NCI-H69 (cell line): Measurements from ENCODE around the gene GRIP1.

Source experiments
- DNase-seq: peaks from one replicate; lab custom pipeline; 2025; lab: John Stamatoyannopoulos, UW

GRIP1 gene

DNA sequence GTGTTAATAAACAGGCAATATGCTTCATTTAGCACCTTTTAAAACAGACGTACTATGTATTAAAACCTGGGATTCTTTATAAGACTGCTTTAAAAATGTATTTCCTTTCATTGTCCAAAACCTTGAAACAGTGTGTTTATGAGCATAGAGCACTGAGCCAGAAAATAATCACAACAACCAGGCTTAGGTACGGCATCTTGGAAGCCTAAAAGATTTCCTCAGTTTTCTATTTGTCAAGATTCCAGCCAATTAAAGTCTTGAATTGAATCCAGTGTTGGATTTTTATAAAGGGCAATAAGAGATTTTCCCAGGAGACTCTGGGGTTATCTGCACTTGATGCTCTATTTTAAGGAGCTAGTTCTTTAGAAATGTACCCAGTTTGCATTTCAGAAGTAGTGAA is 80.3 kb downstream of the GRIP1 start:
- DNase-seq: peak; percentile 49

DNA sequence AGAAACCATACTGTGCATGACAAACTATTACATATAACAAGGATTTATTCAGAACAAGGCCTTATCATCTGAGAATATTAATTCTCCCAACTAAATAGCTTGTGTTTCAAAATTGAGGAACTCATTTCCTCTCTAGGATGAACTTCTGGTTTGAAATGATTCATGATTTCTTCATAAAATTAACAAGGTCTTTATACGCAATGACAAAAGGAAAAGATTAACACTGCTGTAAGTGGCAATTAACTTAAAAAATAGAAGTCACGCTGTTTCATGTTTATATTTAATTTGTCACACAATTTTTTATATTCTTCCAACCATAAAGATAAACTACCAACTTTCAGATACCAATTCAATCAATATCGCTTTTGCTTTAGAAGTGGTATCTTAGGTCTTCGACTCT is 80.8 kb downstream of the GRIP1 start:
- DNase-seq: peak; percentile 67

DNA sequence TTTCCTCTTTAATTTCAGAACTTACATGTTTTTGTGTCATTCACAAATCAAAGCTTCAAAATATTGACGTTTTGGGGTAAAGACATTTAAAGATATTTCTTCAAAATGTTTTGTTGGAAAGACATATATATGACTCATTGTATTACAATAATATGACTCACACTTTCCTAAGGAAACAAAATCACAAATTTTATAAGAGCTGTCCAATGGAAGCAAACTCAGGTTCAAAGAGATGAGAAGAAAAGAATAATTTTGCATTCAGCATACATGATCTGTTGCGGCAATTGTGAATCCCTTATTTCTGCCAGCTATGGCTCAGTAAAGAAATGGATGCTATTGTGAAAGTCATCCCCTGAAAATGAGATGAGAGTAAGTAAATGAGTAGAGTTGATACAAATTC is 82.7 kb downstream of the GRIP1 start:
- no peak for DNase-seq

DNA sequence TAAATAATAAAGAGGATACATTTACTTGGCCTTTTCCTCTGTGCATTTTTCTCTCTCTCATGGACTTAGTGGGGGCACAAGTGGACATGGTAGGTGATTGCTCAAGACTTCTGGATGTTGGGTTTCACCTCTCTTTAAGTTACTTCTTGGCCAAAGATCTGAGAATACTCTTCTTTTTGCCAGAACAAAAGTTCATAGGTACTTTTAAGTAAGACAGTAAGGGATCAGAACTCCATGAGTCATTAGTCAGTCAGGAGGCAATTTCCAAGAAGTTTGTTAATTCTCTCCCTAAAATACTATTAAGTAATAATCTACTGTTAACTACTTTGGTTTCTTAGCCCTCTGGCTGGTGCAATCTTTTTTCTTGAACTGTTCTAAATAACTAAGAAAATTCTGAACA is 84.2 kb downstream of the GRIP1 start:
- no peak for DNase-seq

DNA sequence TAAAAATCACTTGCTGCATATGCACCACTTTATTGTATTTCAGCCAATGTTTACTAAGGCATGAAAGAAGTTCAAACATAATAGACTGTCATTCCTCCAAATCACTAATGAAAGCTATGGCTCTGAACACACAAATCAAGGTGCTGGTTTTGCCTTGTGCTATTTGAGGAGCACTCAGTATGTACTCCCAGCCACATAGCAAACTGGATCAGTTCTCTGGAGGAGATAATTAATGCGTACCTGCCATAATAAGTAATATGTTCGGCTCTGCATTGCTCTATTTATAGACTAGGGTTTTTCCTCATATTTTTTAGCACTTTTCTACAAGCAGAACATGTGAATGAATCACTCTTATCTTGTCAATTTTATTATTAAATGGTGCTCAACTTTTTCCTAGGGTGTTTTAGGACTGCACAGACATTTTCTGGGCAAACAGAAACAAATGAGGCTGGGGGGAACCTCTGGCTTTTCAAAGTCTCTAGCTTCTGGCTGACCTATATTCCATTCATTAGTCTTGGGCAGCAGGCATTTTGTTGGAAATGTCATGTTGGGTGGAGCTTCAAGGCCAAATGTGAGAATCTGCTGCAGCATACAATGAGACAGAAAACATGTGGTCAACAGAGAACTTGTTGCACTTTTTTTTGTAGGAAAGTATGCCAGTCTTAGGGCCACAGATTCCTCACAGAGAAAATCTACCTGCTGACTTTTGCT is 88.4 kb downstream of the GRIP1 start:
- DNase-seq: peak; percentile 52

DNA sequence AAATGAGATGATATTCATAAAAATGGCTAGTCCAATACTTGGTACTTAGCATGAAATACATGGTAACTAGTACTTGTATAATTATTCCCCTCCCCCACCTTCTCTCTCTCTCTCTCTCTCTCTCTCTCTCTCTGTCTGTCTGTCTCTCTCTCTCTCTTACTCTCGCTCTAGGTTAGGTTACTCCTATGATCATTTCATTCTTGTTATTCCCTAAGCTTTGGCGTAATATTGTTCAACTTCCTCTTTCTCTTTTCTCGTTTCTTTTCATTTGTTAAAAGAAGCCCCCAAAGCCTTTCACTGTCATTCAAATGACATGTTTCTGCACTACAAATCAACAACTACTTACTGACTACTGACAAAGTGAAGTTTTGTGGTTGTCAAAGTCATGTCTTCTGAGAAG is 89.8 kb downstream of the GRIP1 start:
- DNase-seq: no peak

DNA sequence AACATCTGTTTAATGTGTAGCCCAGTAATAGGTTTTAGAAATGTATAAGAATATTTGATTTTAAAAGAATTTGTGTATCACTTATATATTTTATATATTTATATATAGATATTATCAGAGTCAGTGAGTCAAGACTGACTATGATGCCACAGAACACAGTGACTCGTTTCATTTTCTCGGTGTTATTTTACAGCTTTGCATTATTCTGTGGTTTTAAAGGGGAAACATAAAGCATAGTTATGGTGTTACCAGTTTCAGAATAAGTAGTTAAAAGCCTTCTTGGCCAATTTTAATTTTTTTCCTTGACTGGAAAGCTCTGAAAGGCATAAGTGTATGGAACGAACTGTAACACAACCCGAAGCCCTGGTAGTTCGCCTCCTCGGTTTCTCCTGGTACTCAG is 91.0 kb downstream of the GRIP1 start:
- DNase-seq: no peak

DNA sequence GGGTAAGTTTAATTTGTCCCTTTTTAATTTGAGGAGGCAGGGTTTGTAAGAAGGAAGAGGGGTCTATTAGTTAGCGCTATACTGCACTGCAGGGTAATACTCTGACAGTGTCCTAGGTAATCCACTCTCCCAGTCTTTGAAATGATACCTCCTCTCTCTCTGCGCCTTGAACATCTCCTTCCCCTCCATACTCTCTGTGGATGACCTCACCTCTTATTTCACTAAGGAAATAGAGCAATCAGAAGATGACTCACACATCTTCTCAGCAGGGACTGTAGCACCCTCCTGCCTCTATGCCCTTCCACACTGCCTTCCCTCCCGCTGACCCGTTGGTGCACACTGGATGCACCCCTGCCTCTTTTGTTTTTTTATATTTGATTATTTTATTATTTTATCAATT is 94.2 kb downstream of the GRIP1 start:
- peak; percentile 4 for DNase-seq

DNA sequence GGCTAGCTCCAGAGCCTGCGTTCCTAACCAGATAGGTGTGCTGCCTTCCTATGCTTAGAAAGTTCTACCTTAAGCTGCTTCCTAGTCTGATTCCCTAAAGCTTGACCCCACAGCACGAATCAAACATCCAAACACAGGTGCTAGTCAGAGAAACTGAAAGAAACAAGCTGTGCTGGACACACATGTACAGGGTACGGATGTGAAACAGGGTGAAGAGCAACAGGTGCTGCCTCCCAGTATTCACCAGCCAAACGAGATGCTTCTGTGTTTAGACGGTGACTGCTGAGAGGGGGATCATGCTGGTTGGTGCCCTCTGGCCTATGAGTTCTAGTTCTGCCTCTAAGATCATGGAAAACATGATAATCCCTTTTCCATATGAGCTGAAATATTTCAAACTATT is 105.3 kb downstream of the GRIP1 start:
- no peak for DNase-seq

DNA sequence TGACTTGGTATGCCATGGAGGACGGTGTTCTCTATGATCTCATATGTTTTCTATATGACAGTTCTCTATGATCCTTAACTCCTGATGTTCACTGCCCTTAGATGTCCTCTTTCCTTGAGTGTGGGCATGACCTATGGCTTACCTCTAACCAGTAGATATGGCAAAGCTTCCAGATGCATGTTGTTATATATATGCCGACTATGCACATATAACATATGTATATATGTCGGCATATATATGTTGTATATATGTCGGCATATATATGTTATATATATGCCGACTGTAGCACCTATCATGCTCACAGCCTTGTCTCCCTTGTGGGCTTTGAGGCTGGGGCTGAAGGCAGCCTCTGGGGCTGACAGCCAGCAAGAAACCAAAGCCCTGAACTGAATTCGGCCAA is 106.0 kb downstream of the GRIP1 start:
- DNase-seq: no peak

DNA sequence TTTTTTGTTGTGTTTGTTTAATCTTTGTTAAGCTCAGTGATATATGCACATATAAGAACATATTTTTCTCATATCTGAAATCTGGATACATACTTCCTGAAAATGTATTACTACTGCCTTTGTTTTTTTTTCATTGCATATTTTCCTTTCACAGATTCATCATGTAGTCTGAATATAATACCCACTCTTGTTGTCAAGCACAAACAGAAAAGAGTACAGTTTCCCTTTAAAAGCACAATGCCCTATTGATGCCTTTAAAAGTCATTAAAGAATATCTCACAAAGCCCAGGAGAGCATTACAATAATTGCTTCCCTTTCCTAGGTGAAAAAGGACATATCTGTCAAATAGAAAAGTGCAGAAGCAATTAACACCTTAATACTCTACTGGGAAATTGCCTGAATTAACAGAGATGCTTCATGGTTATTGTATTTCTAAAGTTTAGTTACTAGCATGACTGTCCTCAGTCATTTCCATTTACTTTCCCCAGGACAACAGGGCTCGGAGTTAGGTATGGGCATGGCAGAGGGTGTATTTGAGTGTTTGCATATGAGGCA is 107.4 kb downstream of the GRIP1 start:
- no peak for DNase-seq

DNA sequence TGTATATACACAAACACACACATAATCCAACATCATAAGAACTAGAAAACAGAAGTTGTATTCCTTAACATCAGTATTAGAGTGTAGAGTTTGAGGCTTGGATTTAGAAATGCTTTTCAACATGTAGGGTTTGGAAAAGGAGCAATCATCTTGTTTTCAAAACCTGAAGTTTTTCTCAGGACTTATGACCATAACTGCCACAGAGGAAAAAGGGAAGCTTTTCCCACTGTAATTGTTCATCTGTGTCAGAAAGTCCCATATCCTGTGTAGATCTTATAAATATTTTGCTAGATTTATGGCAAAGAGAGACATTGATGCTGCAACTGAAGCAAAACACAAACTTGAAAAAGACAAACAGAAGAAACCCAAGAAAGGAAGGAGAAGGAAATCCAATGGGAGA is 115.7 kb downstream of the GRIP1 start:
- no peak for DNase-seq

DNA sequence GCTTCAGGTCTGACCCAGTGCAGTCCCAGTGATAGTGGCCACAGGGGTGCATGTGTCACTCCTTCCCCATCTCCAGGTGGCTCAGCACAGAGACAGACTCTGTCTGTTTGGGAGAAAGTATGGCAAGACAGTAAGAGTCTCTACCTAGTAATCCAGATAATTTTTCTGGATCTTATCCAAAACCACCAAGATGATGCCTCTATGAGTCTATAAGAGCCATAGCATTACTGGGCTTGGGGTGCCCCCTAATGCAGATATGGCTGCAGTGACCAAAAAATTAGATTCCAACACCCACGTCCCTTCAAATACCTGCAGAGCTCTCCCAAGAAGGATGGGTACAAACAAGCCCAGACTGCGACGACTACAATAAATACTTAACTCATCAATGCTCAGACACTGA is 123.8 kb downstream of the GRIP1 start:
- no peak for DNase-seq

DNA sequence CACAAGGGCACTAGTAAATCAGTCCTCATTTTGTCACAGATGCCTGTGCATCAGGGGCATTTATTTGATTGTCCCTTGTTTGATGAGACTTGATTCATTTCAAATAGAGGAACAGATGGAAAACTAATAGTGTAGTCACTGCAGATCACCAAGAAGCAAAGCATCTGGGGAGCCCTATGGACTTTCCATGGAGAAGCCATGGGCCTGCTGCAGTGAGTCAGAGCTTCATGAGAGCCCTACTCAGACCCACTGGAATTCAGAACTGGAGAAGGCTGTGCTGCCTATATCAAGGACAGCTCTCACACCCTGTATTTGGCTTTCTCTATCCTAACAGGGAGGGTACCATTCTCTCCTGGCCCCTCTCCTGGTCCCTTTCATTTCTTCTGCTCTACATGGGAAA is 126.2 kb downstream of the GRIP1 start:
- no peak for DNase-seq

DNA sequence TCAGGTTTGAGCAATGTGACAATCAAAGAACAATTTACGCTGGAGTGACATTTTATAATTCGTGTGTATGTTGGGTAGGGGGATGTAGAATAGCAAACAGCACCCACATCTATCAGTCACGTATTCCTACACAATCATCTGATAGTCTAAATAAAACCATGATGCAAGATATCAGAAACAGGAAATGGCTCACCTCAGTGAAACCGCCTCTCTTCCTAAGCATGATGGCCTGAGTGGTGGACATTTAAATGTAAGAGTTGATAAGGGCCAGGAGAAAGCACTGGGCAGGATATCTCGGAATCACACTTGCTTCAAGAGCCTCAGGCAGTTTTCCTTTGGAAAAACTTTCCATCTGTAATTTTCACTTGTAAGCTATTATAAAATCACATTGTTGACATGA is 128.2 kb downstream of the GRIP1 start:
- no peak for DNase-seq

DNA sequence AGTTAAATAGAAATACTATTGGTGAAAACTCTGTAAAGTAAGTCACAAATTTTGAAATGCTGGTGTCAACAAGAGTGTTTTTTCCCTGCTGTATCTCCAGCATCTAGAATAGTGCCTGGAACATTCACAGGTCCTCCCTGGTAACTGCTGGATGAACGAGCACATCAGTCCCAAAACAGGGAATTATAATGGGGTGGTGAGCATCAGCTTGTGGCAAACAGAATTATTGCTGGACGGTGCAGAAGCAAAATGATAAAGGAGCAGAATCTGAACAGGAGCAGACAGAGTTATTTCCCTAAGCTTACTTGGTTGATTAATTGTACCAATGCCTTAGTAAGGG is 129.9 kb downstream of the GRIP1 start:
- no peak for DNase-seq

DNA sequence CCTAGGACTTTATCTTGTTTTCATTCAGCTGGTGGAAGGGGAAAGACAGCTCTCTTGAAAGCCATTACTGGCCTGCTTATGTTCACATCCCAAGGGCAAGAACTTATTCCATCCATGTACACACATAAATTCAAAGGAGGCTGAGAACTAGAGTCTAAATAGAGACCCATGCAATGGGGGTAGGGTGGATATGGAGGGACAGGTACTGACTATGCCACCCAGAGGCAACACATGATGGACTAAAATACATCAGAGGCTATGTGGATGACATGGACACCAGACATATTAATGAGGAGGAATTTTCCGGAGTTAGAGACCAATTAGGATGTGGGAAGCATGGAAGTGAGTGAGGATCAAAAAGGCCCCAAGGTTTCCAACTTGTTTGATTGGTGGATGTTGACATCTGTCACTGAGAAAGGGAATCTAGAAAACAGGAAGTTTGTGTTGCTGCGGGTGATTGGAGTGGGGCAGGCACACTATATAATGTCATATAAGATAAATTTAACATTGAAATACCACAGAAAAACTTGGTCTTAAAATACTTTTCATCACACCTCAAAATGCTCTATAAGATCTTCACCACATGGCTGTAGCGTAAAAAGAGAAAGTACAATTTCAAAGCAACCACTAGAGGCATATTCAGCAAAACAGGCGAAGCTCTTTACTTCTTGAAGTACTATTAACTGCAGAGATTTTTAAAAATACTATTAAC is 130.4 kb downstream of the GRIP1 start:
- no peak for DNase-seq

DNA sequence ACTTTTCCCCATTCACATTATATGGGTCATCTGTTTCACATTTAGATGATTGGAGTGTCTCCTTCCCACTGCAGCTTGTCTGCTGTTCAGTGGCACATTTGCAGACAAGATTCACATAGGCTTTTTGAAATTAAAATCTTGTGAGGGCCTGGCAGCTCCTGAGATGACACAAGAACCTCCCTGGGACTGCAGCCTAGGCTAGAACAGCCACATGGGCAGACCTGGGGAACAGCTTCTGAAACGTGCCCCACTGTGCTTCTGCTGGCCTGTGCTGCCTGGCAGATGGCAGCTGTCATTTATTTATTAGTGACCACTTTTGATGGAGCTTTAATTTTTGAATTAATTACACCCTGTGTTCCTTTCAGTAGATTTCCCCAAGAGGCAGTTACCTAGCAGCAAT is 137.4 kb downstream of the GRIP1 start:
- DNase-seq: no peak

DNA sequence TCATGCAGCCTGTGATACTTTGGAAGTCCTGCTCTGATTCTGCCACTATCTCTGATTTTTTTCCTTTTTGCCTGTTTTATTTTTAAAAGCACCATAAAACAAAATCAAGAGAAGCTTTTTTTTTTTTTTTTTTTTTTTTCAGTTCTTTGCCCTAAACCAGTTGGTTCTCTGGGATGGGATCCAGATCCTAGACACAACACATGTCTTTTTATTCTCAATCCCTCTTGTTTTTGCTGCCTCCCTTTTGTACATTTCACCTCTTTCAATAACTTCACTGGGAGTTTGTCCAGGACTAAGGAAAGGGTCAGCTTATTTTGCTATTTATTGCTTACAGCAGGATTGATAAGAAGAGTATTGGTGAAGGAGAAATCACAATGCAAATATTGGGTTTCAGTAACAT is 139.4 kb downstream of the GRIP1 start:
- no peak for DNase-seq

DNA sequence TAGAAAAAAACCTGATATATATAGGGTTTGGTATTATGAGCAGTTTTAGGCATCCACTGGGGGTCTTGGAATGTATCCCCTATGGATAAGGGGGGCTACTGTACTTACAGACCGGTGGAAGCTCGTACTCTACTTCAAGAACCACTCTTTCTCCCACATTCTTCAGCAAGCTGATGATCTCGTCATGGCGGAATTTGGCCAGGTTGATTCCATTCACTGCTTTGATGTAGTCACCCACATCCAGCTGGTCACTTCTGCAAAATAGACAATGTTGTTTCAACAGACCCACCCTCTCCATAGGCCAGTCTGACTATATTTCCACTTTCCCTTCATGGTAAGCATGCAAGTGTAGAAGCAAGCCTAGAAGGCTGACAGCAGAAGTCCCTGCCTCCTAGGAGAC is 139.9 kb downstream of the GRIP1 start:
- no peak for DNase-seq

DNA sequence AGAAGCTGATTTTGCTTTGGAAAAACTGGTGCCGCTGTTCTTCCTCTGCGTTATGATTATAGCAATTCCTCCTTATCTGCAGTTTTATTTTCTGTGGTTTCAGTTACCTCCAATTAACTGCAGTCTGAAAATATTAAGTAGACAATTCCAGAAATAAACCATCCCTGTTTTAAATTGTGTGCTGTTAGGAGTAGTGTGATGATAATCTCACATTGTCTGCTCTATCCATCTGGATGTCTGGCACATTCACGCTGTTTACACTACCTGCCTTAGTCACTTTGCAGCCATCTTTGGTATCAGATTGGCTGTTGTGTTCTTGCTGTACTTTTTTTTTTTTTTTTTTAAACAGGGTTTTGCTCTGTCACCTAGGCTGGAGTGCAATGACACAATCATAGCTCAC is 141.0 kb downstream of the GRIP1 start:
- DNase-seq: no peak

DNA sequence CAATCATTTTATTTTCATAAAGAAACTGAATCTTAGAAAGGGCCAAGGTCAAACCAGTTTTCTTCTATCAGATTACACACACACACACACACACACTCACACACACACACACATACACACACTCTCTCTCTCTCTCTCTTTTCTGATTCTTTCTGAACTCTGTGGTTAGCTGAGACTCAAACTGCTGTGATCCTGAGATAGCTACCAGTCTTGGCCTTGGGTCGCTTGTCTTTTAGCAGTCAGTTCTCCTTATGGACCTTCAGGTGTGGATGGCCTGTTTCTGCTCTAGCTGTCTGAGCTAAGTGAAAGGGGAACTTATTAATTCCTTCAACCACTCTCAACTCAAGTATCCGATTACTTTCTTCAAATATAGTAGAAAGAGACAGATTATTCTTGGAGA is 145.1 kb downstream of the GRIP1 start:
- DNase-seq: no peak

DNA sequence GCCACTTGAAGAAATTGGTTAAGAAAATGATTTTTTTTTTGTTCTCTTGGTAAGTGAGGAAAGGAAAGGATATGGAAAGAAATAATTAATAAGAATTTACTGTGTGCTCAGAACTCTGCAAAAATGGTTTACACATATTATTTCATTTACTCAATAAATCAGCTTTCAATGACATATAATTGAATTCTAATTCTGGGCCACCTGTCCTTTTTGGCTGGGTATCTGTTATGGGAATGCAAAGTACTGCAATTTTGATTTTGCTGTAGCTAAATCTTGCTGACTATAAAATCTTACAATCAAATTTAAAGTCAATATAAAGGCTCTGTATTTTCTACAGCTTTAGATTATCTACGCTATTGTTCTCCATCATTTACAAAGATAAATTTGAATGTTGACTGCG is 147.1 kb downstream of the GRIP1 start:
- DNase-seq: no peak

DNA sequence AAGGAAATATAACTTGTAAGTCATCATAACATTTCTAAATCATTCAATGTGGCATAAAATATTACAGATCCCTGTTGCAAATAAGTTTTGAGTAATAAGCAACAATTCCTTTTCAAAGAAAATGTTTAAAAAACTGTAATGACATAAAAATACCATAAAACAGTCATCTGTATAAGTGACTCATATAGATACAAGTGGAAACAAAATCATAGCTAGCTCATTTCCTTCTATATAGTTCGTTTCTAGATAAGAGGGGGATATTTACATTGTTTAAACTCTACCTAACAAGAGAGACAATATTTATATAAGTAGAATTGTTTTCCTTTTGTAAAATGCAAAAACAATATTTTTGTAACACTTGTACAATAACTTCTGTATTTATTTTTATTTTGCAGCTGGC is 148.9 kb downstream of the GRIP1 start:
- no peak for DNase-seq
